Bronchial epithelial cell (primary cell): Measurements from ENCODE around the gene RAD52. TPM values are rescaled to one million over a fixed set of nuclear protein-coding genes. Genes with fewer than 3 reads are reported as not detected.

Experiments used
- DNase-seq: peaks from one replicate; pipeline ENCODE4 v3.0.0-alpha.2; 2010; ENCODE audit warnings: low read depth
- FAIRE-seq: peaks from 2 replicates; lab custom pipeline; 2011; peaks lifted over from hg19 to GRCh38; lab: Jason Lieb, UNC
- H3K27me3 ChIP-seq: 2 replicates; pipeline ENCODE4 v1.5.1; 2011; ENCODE audit warnings: low read length; ENCODE audit not compliant: control insufficient read depth, insufficient read depth
- H3K36me3 ChIP-seq: 2 replicates; pipeline ENCODE4 v1.5.1; 2011; ENCODE audit warnings: low read length; ENCODE audit not compliant: control insufficient read depth, insufficient read depth
- H3K4me3 ChIP-seq: 2 replicates; pipeline ENCODE4 v1.5.1; 2011; ENCODE audit warnings: mild to moderate bottlenecking, low read depth, low read length, control low read depth
- total RNA-seq: library from RNA; depleted of rRNA; stranded (reverse); fragments of >200 nt; gene quantifications from 2 replicates; pipeline ENCODE4 v1.2.1, GENCODE V29; 2014
- TF ChIP-seq, protein P1 (sequence below): IDR thresholded peaks from 2 replicates; pipeline ENCODE4 v1.5.1; 2011; ENCODE audit warnings: mild to moderate bottlenecking, moderate library complexity, low read length, control low read depth, inconsistent platforms; ENCODE audit not compliant: insufficient read depth, severe bottlenecking

Gene RAD52
- total RNA-seq, 1 donor from 2014 or later, result 16.3 TPM

DNA sequence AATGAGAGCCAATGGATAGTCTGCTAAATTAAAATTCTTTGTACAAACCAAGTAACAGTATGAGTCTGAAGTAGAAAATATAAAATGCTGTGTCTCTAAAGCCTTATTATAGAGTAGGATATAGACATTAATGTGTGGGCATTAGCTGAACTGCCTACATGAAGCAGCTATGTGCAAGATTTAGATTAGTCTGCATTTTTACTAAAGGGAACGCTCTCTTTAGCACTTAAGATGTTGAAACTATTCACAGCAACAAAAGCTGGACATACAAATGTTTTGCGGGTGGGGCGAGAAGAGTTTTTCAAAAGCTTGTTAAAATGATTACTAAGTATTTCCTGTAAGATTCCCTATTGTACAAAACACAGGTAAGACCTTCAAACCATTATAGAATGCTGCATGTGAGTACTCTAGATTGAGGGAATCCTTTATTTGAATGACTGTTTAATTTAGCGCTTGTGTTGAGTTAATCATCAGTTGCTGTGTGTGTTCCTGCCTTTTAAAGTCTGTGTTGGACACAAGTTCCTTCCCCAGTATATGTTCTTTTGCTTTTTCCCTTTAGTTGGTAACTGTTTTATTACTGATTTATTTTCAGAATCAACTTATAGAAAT is 87.1 kb downstream of the RAD52 start:
- Histone ChIP-seq H3K36me3 (peaks cover 13% of the 10 kb centered on the region), H3K4me3 (no peak overlapping the region), H3K27me3 (no peaks in the 10 kb centered on the region)
- FAIRE-seq, result no peak
- DNase-seq, result no peak
- TF ChIP-seq, protein P1, sequence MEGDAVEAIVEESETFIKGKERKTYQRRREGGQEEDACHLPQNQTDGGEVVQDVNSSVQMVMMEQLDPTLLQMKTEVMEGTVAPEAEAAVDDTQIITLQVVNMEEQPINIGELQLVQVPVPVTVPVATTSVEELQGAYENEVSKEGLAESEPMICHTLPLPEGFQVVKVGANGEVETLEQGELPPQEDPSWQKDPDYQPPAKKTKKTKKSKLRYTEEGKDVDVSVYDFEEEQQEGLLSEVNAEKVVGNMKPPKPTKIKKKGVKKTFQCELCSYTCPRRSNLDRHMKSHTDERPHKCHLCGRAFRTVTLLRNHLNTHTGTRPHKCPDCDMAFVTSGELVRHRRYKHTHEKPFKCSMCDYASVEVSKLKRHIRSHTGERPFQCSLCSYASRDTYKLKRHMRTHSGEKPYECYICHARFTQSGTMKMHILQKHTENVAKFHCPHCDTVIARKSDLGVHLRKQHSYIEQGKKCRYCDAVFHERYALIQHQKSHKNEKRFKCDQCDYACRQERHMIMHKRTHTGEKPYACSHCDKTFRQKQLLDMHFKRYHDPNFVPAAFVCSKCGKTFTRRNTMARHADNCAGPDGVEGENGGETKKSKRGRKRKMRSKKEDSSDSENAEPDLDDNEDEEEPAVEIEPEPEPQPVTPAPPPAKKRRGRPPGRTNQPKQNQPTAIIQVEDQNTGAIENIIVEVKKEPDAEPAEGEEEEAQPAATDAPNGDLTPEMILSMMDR, result no peak

Other genes starting within 250 kb of the RAD52 start
- gene WNK1, start 197.1 kb downstream of the RAD52 start, total RNA-seq, result 57.7 and 101 TPM in 2 replicates
- gene ERC1, start 41.5 kb upstream of the RAD52 start, total RNA-seq, result 16.6 and 42.9 TPM in 2 replicates